Activated CD4-positive, CD25-positive, alpha-beta regulatory T cell treated with anti-CD3 and anti-CD28 coated beads, Interleukin-2, amount 50 U/mL, for 24 hours (primary cell): ENCODE measurements around the gene PAXX.

Experiments used
- ATAC-seq, 2 donors: fragments of 150-1000 bp; cut with Tn5 transposase; one replicate each; pipeline ENCODE4 v1.10.0; 2021; ENCODE audit warnings: mild to moderate bottlenecking in 1 of 2, moderate library complexity in 1 of 2

PAXX gene, protein sequence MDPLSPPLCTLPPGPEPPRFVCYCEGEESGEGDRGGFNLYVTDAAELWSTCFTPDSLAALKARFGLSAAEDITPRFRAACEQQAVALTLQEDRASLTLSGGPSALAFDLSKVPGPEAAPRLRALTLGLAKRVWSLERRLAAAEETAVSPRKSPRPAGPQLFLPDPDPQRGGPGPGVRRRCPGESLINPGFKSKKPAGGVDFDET

DNA sequence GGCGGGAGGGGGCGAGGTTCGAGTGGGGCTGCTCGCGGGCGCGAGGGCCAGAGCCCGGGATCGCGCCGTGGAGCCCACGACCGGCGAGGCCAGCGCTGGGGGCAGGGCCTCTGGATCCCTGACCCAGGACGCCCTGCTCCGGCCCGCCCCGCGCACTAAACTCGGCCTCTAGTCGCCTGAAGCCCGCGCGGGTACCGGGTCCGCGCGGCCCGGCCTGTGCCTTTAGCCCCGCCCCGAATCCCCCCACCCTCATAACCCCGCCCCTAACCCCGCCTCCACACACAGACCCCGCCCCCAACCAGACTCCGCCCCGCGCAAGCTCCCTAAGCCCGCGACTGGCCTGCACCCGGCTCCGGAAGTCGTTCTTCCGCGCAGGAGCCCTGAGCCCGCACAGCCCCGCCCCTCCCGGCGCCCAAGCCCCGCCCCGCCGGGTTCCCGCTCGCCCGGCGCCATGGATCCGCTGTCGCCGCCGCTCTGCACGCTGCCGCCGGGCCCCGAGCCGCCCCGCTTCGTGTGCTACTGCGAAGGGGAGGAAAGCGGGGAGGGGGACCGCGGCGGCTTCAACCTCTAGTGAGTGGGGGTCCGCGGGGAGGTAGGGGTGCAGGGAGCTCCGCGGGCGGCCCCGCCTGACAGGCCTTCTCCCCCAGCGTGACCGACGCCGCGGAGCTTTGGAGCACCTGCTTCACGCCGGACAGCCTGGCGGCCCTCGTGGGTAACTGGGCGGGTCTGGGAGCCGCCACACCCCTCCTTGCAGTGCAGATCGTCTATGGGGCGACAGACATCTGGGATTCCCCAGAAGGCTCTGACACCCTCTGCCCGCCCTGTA is at the start of gene PAXX:
Gene PAXX, plus strand, starts transcription at position 430 of the 826 bp plus-strand sequence. Its CDS starts 22 bp downstream, at position 452.
- peak; percentile 83 to 89 for ATAC-seq

DNA sequence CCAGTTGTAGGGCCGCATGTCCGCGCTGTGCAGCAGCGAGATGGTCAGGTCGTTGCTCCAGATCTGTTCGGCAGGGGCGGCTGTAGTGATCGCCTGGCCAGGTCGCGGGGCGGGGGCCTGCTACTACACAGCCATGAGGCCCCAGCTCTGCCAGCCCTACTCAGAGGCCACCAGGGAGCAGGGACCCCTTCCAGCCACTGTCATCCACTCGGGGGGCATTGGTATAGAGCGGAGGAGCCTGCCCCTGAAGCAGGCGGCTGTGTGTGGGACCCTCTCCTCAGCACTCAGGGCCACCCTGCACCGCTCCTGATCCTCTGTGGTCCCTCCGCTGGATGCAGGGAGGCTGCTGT is 49.4 kb upstream of the PAXX start:
- no peak for ATAC-seq

DNA sequence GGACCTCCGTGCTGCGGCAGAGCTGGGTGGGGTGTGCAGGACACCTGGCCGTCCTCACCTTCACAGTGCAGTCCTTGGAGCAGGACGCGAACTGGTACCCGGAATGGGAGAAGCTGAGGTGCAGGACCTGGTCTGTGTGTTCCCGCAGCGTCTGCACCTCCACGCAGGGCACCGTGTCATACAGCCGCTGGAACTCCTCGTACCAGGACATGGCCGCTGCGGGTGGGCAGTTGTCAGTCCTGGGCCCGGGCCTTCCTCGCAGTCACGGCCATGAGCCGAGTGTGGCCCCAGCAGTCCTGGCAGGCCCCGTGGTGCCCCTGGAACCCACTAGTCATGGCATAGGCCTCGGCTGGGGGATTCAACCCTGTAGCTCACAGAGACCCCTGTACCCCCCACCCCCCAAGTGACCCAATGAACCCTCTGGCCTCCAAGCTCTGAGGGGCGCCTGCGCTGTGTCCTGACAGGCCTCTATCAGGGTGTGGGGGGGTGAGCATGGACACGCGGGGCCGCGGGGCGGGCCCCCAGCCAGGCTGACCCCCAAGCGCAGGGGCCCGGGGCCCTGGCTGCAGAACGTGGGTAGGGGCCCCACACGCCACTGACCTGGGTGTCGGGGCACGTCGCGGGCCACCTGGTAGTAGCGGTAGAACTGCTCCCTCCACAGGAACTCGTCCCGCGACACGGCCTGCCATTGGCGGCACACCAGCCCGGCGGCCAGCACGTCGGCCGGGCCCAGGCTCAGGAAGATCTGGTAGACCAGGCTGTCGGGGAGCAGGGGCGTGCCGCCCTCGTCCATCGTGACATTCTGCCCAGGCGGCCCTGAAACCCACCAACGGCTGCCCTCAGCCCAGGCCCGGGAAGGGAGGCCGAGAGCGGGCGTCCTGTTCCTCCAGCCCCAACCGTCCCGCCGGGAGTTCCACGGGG is 48.7 kb upstream of the PAXX start:
- ATAC-seq: peak; percentile 16 to 25

DNA sequence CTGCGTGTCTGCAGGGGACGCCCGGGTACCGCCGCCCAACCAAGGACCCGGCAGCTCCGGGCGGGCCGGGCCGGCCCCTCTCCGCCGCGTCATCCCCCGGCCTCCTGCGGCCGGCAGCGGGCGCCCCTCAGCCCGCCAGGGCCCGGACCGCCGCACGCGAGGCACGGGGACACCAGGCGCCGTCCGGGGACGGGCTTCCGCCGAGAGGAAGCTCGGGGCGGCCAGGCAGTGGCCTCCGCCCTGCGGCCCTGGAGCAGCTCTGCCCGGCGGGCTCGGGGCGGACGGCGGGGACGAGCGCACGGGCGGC is 48.1 kb upstream of the PAXX start:
- peak; percentile 33 to 39 for ATAC-seq

DNA sequence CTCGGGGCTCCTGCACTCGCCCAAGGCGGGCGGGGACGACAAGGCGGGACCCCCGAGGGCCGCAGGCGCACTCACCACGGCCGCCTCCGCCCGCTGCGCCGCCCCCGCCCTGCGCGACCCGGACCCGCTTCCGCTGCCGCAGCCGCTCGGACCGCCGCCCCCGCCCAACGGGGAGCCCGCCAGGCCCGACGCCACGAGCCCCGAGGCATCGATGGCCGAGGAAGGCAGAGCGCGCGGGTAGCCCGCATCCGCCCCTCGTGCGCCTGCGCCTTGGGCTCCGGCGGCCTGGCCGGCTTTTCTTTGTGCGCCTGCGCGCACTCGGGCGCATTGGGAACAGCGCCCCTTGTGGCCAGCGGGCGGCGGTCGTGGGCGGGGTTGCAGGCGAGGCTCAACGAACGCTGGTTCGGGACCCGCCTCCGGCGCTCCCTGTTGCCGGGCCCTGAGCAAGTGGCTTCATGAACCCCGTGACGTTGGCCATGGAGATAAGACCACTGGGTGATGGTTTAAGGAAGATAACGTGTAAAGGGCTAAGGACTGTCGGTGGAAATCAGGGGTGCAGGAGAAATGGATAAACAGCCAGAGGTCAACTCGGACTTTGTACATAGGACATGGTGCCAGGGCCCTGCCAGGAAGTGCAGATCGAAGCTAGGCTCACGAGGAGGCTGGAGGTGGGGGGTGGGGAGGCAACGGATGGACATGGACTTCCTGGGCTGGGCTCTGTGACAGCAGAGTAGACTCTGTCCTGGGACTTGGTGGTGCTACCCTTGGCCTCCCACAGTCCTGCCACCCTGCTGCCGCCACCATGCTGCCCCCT is 47.5 kb upstream of the PAXX start, which contains the start of the genes C8G and FBXW5:
Gene C8G, plus strand, starts transcription at position 725 of the 814 bp plus-strand sequence. Its CDS starts 78 bp downstream, at position 803.
Gene FBXW5, minus strand, starts transcription at position 220 of the 814 bp plus-strand sequence. CDS start 655 bp downstream, outside the sequence.
- peak; percentile 76 to 83 for ATAC-seq

DNA sequence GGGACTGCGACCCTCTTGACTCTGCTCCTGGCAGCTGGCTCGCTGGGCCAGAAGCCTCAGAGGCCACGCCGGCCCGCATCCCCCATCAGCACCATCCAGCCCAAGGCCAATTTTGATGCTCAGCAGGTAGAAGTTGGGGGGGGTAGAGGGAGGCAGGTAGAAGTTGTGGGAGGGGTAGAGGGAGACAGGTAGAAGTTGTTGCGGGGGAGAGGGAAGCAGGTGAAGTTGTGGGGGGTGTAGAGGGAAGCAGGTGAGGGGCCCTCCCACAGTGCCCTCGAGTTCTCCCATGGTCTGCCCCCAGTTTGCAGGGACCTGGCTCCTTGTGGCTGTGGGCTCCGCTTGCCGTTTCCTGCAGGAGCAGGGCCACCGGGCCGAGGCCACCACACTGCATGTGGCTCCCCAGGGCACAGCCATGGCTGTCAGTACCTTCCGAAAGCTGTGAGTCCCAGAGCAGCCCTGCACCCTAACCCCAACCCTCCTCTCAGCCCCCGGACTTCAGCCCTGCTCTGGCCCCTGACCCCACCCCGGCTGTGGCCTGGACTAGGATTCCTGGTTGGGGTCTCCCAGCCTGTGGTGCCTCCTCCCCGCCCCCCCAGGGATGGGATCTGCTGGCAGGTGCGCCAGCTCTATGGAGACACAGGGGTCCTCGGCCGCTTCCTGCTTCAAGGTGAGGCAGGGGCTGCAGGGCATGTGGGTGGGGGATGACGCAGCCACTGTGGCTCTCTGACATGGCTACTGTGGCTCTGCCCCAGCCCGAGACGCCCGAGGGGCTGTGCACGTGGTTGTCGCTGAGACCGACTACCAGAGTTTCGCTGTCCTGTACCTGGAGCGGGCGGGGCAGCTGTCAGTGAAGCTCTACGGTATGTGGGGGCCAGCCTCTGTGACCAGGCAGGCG is 46.6 kb upstream of the PAXX start:
- no peak for ATAC-seq

DNA sequence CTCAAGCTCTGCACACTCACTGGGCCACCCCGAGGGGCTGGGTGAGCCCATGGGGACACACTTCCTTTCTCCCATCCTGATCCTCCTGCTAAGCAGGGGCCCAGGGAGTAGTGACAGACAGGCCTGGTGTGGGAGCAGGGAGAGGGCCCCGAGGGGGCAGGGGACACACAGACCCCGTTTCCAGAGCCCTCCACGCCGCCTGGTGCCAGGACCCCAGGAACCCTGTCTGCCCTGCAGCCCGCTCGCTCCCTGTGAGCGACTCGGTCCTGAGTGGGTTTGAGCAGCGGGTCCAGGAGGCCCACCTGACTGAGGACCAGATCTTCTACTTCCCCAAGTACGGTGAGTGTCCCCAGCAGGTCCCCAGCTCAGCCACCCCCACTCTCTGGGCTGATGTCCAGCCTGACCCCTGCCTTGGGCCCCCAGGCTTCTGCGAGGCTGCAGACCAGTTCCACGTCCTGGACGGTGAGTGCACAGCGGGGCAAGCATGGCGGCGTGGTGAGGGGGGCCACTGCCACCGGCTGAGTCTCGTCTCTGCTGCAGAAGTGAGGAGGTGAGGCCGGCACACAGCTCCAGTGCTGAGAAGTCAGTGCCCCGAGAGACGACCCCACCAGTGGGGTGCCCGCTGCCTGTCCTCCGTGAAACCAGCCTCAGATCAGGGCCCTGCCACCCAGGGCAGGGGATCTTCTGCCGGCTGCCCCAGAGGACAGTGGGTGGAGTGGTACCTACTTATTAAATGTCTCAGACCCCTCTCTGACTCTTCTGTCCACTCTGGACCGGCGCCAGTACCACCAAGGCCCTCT is 45.8 kb upstream of the PAXX start:
- ATAC-seq: no peak

DNA sequence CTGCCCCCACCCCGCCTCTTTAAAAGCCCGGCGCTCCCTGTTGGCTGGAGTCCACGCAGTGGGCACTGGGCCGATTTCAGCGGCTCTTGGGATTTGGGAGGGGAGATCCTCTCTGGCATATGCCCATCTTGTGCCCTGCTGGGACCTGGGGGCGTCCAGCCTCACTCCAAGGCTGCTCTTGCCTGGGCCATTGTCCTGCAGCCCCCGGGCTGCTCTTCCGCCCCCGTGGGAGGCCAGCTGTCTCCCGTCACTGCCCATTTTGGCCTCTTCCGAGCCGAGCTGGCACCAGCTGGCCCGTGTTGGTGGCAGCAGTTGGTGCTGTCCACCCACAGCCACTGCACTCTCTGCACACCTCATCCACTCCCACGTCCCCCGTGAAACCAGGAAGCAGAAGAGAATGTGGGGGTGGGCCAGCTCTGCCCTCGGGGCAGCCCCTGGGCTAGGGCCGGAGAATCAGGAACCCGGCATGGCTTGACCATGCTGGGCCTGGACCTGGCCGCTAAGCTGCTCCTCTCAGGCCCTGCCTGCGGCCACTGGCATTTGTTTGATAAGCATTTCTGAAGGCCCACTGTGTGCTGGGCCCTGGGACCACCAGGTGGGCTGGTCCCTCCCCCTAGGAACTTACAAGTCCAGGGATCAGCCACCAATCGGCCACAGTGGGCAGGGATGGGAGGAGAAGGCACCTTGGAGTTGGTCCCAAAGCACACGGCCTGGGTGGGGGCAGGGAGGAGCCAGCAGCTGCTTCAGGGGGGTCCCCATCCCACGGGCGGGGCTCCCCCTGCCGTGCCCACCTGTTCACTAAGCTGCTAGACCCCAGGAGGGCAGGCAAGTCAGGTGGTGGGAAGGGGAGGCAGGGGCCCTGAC is 45.0 kb upstream of the PAXX start:
- no peak for ATAC-seq

DNA sequence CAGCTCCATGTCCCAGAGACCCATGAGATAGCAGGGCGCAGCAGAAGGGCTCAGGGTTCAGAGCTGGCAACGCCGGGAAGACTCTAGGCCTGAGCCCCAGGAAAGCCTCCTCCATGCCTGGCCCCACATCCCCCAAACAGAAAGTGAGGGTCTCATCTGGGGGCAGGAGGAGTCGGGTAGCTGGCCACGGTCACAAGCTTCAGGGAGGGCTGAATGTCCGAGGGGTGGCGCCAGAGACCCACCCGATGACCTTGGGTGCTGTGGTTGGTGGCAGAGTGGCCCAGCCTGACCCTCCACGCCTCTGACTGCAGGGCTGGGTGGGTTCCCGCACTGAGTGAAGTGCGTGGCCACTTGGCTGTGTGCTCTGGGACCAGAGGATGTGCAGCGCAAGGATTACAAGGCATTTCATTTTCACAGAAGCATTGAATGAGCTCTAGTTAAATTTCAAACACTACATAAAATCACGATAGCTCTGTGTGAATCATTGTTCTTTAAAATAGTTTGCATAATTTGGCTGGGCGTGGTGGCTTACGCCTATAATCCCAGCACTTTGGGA is 44.2 kb upstream of the PAXX start:
- ATAC-seq: no peak

DNA sequence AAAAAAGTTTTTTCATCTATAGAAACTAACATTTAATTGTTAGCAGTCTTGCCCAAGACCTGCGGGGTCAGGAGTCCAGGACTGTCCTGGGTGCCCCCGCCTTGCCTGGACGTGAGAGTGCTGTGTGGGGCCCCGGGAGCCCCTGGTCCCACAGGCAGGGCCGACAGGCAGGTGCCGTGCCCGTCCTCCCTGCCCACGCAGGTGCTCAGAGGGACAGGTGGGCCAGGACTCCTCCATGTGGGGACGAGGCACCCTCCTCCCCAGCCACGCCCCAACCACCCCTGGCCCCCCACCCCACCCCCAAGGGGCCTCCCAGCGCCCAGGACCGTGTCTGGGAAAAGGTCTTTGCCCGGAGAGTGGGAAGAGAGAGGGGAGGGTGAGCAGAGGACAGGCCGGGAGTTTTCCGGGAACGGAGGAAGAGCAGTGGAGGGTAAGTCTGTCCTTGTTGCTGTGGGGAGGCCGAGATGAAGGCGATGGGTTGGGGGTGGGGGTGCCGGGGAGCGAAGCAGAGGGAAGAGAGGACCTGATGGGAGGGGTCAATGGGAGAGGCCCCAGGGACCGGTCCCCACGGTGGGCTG is 42.9 kb upstream of the PAXX start:
- ATAC-seq: no peak

DNA sequence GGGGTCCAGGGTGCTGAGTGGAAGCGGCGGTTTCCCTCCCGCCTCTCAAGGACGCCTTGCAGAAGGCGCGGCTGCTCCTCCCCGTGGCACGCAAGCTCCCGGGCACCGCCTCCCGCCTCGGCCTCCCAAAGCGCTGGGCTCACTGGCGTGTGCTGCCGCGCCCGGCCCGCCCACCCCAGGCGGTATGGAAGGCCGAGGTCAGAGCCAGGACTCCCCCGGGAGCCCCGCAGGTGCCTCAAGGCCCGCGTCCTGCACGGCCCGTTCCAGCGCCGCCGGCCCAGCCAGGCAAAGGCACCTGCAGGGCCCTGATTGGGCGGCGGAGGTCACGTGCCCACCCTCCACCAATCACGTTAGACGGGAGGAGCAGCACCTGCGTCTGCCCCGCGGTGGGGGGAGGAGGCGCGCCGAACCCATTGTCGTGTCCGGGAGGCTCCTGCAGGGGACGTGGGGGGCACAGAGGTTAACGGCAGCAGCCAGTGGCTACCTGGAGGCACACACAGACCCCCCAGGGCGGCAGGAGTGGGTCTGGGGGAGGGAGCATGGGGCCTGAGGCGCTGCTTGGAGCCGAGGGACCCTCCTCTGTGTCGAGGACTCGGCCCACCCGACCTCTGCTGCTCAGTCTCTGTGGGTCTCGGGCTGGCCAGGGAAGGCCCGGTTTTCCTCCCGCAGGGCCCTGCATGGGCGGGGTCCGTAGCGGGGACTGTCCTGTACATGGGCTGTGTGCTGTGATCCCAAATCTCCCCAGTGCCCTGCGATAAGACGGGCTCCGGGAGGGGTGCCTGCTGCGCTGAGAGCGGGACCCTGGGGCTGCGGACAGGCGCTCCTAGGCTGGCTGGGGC is 42.2 kb upstream of the PAXX start:
- peak; percentile 97 to 98 for ATAC-seq

DNA sequence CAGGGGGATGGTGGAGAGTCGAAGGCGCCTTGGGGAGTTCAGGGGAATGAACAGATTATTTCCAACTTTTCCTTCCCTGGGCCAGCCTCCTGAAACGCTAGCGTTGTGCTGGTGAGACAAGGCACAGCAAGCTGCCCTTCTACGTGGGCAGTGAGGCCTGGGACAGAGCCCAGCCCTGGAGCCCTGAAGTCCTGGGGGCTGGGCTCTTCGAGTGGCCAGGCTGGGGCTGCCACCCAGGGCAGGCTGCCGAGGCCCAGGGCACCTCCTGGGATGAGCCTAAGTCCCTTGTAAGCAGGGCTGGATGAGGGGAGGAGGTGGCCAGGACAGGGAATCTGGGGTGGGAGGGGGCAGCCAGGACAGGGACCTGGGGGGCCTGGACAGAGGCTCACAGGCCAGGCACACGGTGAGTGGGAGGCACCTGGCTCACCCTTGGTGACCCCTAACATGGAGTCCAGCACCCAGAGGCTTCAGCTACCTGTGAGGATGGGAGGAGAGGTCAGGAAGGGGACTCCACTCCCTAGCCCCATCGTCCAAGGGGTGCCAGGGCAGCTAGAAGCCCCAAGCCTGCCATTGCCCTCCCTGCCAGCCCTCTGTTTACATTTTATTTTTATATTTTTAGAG is 41.5 kb upstream of the PAXX start:
- no peak for ATAC-seq

DNA sequence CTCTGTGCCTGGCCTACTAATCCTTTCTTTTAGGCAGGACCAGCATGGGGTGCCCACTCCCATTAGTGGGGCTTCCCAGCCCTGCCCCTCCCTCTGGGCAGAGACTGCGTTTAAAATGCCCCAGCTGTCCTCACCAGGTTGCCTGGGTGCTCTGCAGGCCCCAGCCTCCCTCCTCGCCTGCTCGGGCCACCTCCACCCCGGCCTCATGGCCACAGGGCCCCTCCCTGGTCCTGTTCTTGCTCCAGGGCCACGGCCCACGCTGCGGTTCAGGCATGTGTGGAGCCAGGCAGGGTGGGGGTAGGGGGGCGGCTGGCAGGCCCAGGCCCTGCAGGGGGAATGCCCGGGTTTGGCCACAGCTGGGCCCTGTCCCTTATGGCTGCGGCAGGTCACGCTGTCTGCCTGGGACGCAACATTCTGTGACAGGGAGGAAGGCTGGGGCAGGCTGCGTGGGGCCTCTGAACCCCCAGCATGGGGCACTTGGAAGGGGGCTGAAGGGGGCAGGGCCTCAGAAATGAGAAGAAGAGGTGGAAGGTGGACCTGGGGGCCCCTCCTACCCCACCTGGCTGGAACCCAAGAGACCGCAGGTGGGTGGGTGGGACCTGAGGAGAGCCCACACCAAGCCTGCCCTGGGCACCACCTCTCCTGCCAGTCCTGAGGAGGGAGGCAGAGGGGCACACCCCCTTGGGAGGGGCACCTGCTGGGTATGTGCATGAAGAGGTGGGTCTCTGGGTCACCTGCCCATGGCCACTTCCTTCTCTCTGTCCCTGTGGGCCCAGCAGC is 40.5 kb upstream of the PAXX start, which contains the start of gene LCN12:
Gene LCN12, plus strand, starts transcription at position 733 of the 780 bp plus-strand sequence. CDS start 55 bp downstream, outside the sequence.
- ATAC-seq: no peak

DNA sequence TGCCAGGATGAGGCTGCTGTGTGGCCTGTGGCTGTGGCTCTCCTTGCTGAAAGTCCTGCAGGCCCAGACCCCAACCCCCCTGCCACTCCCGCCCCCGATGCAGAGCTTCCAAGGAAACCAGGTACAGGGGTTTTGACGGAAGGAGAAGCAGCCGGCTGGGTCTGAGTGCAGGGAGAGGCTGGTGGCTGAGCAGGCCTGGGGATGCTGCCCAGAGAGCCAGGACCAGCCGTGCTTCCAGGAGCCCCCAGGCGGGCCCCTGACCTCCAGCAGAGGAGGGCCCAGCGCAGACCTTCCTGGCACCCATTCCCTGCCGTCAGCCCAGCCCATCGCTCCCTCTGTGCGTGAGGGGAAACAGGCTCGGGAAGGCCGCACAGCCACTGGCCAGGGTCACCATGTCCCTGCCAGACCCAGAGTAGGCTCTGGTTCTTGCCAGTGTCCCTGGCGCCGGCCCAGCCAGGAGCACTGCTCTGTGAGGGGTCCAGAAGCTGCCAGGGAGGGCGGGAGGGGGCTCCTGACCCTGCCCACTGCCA is 39.8 kb upstream of the PAXX start:
- ATAC-seq: no peak

DNA sequence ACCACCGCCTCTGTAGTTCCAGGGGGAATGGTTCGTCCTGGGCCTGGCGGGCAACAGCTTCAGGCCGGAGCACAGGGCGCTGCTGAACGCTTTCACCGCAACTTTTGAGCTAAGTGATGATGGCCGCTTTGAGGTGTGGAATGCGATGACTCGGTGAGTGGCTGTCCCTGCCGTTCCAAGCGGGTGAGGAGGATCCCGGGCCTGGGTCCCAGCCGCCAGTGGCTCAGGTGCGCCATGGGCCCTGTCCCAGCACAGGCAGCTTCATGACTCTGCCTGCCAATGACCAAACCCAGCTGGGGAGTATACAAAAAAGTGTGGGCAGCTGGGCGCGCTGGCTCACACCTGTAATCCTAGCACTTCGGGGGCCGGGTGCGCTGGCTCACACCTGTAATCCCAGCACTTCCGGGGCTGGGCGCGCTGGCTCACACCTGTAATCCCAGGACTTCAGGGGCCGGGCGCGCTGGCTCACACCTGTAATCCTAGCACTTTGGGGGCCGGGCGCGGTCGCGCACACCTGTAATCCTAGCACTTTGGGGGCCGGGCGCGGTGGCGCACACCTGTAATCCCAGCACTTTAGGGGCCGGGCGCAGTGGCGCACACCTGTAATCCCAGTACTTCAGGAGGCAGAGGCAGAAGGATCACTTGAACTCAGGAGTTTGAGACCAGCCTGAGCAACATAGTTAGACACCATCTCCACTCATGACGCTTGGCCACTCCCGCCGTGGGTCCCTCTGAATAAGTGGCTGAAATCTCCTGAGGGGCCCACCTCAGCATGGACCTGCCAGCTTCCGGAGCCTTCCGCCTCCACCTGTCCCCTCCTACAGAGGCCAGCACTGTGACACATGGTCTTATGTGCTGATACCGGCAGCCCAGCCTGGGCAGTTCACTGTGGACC is 39.1 kb upstream of the PAXX start:
- ATAC-seq: no peak
